NCI-H460 (cell line): Measurements from ENCODE around the gene PPP5C. TPM values are rescaled to one million over a fixed set of nuclear protein-coding genes. Genes with fewer than 3 reads are reported as not detected.

Source experiments
- DNase-seq: peaks from one replicate; pipeline ENCODE4 v3.0.0-alpha.2; 2016; ENCODE audit warnings: low read depth; ENCODE audit errors: extremely low read depth
- total RNA-seq: library from RNA; depleted of rRNA; stranded (reverse); fragments of >200 nt; shearing (Covaris generic); gene quantifications from 2 replicates; pipeline ENCODE4 v1.2.3, GENCODE V29; 2014

The PPP5C gene
- total RNA-seq, 1 experiment from 2014 or later = 41.2 TPM

DNA sequence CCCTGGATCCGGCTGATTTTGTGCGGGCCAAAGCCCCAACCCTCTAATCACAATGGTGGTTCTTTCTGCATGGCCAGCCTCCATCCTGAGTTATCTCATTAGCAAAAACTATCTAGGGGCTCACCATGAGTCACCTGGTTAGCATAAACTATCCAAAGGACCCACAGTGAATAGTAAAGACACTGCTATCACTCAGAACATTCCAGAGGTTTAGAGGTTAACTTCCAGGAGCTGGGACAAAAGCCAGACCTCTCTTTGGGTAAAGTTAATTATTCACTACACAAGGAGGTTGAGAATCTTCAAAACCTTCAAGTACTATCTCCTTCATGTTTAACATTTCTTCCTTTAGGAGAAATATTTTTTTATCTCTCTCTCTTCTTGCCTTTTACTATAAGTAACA lies 18.8 kb upstream of the PPP5C start:
- no peak for DNase-seq

DNA sequence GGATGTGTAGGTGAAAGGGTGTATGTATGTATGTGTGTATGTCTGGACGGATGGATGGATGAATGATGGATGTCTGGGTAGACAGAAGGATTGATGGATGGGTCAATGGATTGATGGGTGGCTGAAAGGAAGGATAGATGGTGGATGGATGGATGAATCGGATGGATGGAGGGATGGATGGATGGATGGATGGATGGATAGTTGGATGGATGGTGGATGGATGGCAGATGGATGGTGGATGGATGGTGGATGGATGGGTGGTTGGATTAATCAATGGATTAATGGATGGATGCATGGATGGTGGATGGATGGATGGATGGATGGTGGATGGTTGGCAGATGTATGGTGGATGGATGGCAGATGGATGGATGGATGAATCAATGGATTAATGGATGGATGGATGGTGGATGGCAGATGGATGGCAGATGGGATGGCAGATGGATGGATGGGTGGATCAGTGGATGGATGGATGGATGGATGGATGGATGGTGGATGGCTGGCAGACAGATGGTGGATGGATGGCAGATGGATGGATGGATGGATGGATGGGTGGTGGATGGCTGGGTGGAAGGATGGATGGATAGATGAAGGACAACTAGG lies 16.5 kb upstream of the PPP5C start:
- no peak for DNase-seq

DNA sequence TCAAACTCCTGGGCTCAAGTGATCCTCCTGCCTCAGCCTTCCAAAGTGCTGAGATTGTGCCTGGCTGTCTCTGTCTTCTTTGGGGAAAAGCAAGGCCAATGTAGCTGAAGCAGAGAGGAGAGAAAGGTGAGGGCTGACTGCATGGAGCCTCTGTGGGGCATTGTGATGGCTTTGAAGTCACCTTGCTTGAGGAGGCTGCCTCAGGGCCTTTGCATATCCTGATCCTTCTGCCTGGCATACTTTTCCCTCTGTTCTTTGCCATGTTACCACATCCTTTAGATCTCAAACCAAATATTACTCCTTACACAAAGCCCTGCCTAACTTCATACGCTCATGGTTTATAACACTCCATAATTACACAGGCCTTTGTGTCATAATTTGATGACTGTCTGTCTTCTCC lies 9.4 kb upstream of the PPP5C start:
- no peak for DNase-seq

DNA sequence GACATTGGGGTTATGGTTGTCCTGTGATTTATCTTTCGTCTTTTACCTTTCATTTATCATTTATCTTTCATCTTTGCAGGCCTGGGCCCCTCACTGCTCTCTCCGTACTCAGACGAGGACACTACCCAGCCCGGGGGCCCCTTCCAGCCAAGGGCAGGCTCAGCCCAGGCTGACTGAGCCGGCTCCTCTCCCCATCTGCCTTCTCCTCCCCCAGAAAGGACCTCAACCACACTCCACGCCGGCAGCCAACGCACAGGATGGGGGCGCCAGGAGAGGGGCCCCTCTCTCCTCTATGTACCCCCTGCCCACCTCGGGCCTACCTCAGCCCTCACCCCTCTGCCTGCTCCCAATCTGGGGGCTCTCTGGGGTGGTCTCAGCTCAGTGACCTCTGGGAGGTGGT lies 7.4 kb upstream of the PPP5C start:
- DNase-seq = no peak

DNA sequence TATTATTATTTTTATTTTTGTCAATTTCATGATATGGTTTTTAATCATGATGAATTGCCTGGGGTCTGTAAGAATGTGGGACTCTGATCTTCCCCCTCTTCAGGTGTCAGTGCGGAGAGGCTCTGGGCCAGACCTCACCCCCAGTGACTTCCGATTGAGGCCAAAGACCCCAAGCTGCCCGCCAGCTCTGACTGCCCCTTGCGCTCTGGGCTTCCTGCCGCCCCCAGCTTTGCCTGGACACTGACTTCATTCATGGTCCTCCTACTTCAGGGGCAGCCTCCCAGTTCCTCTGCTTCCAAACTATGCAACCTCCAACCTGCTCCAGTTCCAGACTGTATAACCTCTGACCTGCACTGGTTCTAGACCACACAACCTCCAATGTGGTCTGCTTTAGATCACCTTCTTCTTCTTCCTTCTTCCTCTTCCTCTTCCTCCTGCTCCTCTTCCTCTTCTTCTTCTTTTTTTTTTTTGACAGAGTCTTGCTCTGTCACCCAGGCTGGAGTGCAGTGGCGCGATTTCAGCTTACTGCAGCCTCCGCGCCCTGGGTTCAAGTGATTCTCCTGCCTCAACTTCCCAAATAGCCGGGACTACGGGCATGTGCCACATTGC lies 6.7 kb upstream of the PPP5C start:
- no peak for DNase-seq

DNA sequence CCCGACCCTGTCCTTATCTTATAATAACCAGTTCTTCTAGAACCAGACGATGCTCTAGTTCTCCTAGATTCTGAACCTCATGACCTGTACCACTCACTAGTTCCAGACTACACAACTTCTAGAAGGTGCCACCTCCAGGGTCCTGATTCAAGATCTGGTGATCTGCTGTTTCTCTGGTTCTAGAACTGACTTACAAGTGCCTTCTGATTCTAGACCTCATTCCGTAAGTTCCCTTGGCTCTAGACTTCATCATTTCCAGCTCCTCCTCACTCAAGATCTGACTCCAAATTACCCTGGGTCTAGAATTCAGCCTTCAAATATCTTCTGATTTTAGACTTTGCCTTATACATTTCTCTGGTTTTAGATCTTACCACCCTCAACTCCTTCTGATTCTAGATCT lies 5.0 kb upstream of the PPP5C start:
- no peak for DNase-seq

DNA sequence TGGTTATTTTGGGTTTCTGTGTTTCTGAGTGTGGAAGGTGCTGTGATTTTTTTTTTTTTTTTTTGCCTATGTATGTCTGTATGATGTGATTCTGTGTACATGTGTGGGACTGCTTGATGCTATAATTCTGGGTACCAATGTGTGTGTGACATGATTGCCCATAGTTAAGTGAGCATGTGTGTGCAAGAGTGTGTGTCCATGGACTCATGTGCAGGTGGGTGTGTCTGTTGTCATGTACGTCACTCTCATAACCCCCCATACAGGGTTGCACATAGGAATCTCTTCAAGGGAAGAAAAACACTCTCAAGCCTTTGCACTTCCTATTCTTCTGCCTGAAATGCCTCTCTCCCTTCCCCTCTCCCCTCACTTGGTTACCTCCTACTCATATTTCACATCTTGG lies 2.5 kb upstream of the PPP5C start:
- DNase-seq = no peak

DNA sequence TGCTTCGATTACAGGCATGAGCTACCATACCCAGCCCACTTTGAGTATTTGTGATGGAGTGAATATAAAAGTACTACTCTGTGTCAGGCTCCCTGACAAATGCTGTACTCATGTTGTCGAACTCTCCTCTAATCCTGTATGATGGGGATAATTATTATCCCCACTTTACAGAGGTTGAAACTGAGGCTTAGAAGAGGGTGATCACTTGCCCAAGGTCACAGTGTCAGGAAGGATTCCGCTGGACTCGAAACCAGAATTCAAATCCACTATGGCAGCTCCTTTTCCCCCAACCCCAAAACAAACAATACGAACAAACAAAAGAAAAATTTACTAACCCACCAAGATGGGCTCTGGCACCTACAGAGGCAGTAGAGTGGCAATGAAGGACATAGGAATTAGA lies 1.7 kb upstream of the PPP5C start:
- no peak for DNase-seq

DNA sequence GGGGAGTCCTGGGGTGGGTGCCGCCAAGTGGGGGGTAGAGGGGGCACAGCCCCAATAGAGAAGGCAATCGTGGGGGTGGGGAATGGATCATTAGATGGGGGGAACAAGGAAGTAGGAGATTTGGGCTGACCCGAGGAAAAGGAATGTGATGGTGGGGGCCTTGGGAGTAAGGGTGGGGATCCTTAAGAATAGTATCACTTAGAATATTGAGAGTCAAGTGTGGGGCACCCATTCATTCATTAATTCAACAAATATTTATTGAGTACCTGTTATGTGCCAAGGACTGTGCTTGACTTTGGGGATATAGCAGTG lies 641 bp downstream of the PPP5C start:
- no peak for DNase-seq

DNA sequence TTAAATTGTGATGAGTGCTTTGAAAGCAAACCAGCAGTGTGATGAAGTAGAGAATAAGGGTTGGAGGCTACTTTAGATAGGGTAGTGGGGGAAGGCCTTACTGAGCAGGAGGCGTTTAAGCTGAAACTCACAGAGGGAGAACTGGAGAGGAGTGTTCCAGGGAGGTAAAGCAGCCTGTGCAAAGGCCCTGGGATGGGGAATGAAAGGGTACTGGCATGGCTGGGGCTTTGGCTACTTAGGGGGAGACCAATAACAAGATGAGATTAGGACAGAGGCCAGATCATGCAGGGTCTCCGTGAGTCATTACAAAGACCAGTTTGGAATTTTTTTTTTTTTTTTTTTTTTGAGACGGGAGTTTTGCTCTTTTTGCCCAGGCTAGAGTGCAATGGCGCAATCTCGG lies 1.1 kb downstream of the PPP5C start:
- DNase-seq = no peak

DNA sequence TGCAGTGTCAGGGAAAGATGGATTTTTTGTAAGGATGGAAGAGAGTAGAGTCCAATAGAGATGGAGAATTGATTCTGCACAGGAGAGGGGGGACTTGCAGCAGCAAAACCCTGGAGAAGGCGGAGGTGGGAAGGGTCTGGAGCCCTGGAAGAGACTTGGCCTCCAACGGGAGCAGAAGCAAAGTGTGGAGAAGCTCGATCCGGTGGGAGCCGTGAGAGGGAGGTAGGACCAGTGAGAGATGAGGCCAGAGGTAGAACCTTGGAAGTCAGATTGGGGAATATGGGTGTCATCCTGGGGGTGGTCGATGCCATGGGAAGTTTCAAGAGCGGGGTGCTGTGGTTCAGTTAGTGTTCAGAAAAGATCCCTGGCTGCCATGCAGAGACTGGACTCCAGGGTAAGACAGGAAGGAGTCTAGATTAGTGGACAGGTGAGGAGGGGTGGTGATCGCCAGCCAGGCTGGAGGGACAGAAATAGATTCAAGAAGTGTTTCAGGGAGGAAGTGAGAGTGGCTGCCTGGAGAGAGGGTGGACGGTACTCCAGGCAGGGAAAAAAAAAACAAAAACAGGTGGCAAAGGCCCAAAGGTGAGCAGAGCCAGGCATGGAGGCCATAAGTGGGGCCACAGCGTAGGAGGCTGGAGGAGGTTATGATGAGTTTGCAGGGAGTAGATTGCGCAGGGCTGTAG lies 2.6 kb downstream of the PPP5C start:
- DNase-seq = no peak

DNA sequence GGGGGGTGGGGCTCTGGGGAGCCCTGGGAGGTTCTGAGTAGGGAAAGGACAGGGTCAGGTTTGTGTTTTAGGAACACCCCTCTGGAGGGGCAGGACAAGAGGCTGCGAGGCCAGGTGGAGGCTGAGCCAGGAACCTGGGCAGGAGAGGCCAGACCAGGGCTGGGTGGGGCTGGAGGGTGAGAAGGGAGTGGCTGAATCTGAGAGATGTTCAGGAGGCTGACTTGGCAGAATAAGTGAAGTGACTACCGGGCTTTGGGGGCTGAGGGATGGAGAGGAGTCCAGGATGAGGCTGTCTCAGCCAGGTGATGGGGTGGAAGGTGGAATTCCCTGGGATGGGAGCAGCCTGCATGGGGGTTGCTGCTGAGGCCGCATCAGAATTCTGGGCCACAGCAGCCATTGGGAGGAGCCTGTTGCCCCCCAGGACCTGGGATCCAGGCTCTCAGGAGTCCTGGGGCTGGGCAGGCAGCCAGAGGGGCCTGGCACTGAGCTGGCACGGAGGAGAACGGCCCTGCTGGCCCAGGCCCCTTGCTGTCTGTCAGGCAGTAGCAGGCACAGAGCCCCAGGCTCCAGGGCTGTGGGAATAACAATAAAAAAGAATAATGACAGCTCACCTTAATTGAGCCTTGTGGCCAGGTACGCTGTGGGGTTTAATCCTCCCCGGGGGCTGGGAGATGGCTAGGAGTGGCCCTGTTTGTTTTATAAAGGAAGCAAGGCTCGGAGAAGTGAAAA lies 3.3 kb downstream of the PPP5C start:
- DNase-seq = no peak

DNA sequence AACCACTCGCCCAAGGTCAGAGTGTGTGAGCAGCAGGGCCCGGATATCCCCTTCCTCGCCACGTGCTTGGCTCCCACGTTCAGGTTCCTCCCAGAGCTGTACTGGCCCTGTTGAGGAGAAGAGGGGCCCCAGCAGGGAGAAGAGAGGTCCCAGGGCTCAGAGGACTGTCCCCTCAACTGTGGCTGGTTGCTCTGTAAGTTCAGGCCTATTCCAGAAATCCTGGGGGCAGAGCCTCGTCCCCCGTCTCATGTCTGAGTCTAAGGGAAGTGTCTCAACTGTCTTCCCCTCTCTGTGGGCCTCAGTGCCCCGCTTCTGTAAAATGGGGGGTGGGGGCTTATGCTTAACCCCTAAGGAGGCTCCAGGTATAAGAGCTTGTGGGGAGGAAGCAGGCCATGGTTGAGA lies 3.9 kb downstream of the PPP5C start:
- DNase-seq = no peak

DNA sequence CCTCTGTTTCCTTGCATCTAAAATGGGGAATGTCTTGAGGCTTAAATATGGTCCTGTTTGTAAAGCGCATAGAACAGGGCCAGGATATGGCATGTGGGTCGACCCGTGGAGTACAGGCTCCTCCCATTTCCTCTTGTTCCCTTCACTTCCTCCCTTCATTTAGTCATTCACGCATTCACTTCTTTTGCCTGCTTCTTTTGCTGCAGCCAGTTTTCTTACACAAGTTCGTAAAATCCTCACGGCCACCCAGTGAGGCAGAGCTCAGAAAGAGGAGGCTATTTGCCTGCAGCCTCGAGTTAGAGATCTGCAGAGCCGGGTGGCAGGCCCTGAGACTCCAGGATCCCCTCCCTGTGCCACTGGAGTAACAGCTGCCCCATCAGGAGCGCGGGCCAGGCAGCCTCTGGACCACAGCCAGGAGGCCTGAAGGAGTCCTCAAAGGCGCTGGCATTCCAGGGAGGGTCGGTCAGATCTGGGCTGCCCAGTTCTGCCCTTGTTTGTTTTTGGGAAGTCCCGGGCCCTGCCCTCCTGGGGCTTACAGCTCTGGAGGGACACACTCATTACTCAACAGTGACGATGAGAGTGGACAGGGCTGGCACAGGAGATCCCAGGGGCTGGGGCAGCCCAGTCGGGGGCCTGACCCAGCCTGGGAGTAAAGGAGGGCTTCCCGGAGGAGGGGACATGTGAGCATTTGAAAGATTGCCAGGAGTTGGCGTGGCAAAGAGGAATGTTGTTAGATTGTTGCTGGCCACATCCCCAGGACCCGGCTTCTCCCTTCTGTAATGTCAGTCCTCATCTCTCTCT lies 4.6 kb downstream of the PPP5C start:
- no peak for DNase-seq

DNA sequence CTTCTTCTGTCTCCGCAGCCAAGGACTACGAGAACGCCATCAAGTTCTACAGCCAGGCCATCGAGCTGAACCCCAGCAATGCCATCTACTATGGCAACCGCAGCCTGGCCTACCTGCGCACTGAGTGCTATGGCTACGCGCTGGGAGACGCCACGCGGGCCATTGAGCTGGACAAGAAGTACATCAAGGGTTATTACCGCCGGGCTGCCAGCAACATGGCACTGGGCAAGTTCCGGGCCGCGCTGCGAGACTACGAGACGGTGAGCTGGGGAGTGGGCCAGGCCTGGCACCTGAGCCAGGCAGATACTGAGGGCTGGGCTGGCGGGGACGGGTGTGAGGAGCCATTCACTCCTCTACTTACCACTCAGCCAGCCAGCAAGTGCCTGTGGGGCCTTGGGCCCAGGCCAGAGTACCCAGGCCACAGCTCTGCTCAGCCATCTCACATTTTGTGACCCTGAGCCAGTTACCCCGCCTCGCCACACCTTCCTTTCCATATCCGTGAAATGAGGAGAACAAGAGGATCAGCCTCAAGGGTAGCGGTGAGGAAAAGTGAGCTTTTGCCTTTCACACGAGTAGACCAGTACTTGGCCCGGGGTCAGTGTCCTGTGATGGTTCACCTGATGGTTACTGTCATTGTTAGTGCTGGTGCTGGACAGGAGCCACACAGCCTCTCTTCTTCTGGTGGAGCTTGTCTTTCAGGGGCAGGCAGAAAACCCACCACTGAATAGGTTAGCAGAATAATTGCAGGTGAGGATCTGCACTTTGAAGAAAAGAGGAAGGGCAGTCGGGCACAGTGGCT lies 7.0 kb downstream of the PPP5C start:
- no peak for DNase-seq

DNA sequence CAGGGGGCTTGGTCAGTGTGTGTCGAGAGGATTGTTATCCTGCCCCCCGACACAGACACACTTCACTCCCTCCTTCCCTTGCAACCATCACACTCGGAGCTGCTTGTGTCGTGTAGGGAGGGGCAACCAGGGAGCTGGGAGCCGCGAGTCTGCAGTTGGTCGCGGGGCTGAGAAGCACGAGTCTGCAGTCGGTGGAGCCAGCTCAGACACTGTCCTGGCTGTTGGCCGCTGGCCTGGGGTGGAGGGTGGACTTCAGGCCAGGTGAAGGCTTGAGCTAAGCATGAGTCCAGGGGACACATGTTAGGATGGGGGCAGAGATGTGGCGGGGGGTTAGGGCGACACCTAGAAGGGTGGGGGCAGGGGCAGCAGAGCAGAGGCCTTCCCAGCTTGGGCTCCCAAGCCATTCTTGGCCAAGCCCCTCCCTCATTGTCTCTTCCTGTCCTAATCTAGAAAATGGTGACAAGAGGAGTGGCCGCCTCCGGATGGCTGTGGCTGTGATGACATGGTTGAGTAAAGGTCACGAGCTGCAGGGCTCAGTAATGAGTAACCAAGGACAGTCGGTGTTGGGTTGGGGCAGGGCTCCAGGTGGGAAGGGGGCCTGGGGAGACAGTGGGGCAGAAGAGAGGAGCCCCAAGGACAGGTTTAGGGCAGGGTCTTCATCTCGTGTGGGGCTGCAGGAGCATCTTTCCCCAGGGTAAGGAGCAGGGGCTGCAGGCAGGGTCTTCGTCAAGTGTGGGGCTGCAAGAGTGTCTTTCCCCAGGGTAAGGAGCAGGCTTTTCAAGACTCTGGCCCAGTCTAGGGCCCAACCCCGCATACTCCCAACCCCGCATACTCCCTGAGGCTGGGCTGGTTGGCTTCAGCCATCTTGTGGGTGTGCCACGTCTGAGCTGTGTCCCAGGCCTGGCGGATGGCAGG lies 8.6 kb downstream of the PPP5C start:
- no peak for DNase-seq

DNA sequence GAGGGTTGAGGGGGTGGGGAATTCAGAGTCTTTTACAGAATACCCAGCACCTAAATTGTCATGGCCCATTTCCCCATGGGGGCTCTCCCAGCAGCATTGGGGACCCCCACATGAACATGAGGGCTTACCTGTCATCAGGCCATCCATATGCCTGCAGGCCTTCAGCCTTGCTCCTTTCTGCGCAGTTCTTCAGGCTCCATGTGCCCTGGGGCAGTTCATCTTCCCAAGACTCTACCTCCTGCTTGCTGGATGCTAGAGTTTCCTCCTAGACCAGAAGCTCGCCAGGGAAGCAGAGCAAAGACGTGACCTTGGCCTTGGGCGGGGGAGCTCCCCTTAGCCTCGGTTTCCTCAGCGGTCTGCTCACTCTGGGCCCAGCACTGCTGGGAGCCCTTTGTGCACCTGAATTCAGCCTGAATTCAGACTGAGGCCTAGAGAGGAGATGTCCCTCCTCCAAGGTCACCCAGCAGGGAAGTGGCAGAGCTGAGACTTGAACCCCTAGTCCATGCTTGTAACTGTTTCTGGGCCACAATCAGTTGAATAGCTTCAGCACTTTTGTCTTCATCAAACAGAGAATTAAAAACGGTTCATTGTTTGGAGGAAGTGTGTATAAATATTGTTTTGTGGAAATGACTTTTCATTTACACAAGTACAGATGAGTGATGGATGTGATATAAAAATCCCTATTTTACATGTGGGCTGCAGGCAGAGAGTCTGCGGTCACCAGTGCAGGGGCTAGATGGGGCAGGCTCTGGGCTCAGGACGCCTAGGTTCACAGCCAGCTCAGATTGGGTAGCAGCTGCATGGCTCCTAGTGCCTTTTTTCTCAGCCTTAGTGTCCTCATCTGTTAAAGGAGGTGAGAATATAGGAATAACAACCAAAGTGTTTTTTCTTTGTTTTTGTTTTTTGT lies 9.5 kb downstream of the PPP5C start:
- DNase-seq = no peak
